Right kidney (tissue), 9 donors: ENCODE measurements around the gene PLEKHG1.

Experiments used
- DNase-seq: peaks from one replicate; pipeline ENCODE4 v3.0.0-alpha.2; 2016
- long read RNA-seq, 8 donors: transcript quantifications; one replicate each; lab custom pipeline, GENCODE V29; 2026

The PLEKHG1 gene
- long read RNA-seq, donor 1, partial matches to known transcripts: 11 of 11 reads
- long read RNA-seq, donor 1, other reads (novel, unspliced or antisense): 0 of 11 reads
- long read RNA-seq, donor 2: 0 reads
- long read RNA-seq, donor 3, partial matches to known transcripts: 13 of 13 reads
- long read RNA-seq, donor 3, other reads (novel, unspliced or antisense): 0 of 13 reads
- long read RNA-seq, donor 4: 0 reads
- long read RNA-seq, donor 5: 0 reads
- long read RNA-seq, donor 6, partial matches to known transcripts: 5 of 5 reads
- long read RNA-seq, donor 6, other reads (novel, unspliced or antisense): 0 of 5 reads
- long read RNA-seq, donor 7, partial matches to known transcripts: 12 of 13 reads
- long read RNA-seq, donor 7, other reads (novel, unspliced or antisense): 0 of 13 reads
- long read RNA-seq, donor 8, partial matches to known transcripts: 0 of 1 reads
- long read RNA-seq, donor 8, other reads (novel, unspliced or antisense): 0 of 1 reads

DNA sequence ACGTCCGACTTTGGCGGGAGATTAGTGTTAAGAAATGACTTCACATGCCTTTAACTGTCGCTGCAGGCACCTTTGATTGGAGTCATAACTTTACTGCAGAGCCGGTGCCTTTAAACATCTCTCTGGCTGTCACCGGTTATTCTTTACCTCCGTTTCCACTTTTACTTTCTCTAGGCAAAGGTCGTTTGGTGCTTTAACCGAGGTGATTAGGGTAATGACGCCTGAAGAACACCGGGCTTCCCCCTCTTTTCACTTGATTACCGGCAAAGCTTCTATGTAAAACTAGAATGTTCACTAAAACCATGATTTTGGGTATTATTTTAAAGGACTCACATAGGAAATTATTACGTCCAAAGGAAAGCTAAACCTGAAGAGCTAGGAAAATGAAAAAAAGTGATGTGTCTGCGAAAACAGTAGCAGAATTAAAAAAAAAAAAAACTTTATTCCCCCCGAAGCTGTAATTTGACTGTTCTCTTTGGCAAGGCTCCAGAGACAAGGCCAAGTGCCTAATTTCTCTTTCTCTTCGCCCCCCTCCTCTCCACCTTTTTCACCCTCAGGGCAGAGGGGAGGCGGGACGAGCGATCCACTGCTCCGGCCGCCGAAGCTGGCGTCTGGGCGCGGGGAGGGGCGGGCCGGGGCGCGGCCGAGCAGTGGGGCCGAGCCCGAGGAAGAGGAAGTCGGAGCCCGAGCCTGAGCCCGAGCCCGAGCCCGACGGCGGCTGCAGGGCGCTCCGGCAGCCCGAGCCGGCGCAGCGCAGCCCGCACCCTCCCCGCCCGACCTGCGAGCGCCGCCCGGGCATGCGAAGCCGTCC, at the start of gene PLEKHG1:
Gene PLEKHG1 (plus strand): TSS at position 687 of the 811 bp plus-strand sequence. CDS start 133,797 bp downstream, outside the sequence.
- DNase-seq: peak; percentile 86

DNA sequence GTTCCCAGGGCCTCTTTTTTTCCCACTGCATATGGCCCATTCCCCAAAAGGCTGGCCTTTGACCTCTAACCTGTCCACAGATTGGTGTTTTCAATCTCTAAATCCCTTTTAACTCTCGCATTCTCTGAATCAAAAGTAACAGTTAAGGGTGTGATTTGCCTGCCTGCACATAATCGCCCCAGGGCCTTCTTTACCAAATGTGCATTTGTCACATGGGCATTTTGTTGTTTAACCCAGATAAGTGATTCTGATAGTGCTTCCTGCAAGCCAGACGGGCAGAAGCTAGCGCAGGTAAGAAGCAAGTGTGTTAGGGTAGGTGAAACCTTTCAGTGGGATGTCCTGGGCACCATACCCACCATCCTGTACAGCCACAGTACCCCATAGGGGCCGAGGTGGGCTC, 49.4 kb upstream of the PLEKHG1 start:
- no peak for DNase-seq

DNA sequence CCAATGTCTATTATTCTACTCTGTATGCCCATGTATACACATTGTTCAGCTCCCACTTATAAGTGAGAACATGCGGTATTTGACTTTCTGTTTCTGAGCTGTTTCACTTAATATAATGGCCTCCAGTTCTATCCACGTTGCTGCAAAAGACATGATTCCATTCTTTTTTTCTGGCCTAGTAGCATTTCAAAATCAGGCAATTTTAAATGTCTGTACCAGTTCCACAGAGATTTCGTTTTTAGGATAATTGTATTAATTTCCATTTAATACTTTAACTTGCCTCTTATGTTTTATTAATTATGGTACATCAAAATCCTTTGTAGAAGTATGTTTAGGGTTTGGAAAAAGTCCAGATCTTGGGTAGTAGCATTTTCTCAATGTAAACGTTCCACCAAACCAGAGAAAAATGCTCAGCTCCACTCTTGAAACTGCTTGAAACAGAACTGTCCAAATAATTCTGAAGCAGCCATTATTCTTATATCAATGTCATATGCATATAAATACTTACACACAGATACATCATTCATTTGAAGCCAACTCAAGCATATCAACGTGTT, 42.6 kb upstream of the PLEKHG1 start:
- no peak for DNase-seq

DNA sequence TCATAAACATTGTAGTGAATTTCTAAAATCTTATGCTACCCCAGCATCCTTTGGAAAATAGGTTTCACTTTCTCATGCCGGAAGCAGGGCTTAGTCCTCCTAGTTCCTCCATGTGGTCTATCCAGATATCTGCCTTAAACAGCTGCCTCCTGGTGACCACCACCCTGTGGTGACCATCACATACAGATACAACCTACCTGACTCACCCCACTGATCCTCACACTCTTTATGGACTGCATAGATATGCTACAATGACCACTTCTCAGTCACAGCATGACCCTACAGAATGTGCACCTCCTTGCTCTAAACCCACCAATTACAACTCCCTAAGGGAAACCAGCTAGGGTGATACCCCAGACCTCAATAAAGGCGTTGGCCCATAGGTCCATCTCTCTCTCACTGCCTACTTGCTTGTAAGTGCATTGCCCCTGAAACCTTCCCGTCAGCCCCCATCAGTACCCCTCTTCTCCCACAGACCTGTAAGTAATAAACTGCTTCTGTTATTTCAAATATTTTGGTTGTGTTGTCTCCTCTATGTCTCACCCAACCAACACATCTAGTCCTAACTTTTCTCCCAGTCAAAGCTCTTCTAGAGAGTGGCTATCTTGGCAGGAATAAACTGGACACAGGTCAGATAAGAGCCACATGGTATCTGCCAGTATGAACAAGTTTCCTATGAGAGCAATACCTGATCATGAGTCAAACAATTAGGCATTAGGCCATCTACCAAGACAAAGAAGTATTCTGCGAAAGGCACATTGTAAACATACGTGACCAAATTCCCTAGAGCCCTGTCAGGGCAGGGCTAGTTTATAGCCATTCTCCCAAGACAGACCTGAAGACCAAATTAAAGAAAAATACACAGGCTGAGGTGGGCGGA, 39.4 kb upstream of the PLEKHG1 start:
- DNase-seq: no peak

DNA sequence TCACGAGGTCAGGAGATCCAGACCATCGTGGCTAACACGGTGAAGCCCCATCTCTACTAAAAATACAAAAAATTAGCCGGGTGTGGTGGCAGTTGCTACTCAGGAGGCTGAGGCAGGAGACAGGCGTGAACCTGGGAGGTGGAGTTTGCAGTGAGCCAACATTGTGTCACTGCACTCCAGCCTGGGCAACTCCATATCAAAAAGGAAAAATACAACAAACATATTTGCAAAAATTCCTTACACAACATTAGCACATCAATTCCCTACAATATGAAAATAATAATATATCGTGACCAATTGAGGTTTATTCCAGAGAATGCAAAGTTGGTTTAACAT, 38.8 kb upstream of the PLEKHG1 start:
- DNase-seq: no peak

DNA sequence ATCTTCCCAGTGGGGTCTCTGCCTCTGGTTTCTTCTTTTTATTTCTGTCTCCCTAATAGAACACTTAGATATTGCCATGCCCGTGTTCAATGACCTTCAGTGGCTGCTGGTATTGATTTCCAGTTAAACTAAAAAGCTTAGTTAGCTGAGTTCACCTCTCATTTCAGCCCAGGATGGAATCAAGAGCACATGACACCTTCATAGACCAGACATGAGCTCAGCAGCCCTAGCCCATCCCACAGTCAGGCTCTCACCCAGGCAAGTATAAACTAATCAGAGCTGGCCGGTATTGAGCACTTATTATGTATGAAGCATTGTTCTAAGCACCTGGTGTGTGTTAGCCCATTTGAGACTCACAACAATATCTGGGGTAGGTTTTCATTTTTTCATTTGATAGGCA, 33.7 kb upstream of the PLEKHG1 start:
- no peak for DNase-seq

DNA sequence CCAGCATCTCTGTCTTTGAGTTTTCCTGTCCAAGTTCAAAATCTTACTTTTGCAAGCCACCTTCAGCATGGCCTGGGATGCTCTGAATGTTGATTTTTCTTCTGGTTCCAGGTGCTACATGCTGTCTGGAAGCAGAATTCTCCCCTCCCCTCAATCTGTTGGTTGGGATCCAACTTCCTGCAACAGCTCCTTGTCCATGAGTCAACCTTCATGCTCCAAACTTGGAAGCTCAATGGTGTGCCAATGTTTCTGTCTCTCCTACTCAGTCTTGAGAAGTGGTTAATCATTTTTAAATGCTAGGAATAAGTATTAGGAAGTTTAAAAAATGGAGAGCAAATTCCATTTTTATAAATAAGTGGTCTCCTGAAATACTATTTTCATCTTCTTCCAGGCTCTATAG, 33.2 kb upstream of the PLEKHG1 start:
- no peak for DNase-seq

DNA sequence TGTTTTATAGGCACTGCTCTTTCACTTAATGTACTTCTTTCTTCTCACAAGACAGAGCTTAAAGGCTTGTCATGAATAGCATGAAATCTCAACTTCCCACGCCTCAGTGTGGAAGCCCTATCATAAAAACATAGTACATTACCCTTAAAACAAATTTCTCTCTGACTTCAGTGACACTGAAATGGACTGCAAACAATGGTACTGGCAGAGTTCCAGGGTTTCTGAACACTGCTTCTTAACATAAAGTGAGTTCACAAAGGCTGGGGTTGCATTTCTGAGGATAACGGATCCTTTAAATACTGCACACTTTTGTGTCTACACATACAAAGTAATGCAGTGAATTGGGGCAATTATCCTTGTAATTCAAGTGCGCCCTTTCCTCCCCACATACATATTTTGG, 32.3 kb upstream of the PLEKHG1 start:
- no peak for DNase-seq

DNA sequence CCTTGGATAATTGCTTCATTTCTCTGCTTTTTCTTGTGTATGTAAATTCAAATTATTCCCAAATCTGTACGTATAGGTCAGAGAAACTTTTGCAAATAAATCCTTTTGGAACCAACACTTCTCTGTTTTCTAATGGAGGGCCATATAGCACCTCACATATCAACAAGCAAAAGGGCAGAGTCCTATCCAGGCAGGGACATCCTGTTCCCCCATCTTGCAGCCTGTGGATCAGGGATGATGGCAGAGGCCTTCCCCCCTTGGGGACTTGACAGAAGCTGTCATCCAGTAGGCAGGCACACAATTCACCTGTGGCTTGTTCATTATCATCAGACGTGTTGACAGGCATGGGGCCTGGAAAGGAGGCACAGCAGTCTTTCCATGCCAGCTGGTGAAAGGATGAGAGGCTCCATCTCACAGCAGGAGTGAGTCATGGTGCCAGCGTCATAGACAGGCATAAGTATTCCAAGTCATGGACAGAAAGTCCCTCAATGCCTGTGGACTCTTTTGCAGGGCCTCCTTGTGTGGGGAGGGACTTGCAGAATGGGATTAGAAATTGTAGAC, 31.8 kb upstream of the PLEKHG1 start:
- no peak for DNase-seq

DNA sequence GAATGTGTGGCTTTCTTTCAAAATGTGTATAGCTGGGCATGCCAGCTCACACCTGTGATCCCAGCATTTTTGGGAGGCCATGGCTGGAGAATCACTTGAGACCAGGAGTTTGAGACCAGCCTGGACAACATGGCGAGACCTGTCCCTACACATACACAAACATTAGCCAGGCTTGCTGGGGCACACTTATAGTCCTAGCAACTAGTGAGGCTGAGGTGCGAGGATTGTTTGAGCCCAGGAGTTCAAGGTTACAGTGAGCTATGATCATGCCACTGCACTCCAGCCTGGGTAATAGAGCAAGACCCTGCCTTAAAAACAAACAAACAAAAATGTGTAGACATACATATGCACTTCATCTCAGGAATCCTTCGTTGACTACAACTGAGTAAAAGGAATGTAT, 31.1 kb upstream of the PLEKHG1 start:
- DNase-seq: no peak

DNA sequence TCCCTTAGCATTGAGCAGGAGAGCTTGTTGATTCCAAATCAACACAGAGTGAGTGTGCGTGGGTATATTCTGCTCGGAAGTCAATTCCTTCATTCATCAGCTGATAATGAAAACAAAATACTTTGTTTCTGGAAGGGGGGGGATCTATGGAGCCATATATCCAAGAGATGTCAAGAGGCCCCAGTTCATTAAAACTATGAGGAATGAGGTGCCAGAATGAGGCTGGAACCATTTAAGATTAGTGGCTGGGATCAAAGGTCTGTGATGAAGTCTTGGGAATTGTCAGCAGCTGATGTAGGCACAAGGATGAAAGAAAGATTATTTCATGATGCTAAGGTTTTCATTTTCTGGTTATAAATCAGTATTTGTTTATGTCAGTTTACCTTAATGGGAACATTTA, 30.5 kb upstream of the PLEKHG1 start:
- no peak for DNase-seq

DNA sequence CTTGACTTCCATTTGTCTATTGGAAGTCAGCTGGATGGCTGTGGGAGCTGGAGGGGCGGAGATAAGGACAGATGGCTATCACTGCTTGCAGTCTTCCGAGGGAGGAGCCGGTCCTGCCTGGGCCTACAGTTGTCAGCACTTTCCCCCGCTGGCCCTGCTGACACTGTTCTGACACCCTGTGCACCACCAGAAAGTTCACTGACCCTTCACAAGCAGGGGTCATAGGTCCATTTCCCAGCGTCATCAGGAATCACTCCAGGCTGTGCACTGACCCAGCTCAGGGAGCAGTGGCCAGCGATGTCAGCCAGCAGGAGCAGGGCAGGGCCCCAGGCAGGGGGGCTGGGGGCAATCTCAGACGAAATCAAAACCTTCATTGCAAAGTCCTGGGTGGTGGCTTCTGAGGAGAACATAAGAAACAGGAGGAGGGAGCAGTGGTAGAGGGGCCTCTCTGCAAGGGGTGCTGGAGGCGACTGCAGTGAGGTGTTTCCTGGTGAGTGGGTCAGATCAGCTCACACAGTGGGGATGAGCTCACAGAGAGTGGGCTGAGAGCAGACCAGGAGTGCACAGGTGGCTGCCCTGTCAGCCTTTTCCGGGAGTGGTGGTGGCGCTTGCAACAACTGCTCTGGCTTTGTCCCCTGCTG, 26.5 kb upstream of the PLEKHG1 start:
- DNase-seq: peak; percentile 60

DNA sequence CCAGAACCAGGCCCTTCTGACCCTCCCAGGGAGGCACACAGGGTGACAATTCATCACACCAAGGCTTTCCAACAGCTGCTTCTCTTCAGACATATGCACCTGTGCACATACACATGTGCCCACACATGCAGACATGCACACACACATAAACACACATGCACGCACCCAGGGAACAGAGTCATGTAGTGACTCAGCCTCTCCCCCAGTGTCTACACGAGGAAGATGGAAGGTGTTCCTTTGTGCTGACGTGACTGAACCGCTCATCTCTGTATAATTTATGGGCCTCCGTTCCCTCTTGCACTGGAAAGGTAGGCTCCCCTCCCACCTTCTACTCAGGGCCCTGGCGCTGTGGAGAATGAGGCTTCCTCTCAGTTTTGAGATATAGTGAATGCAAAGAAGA, 23.8 kb upstream of the PLEKHG1 start:
- DNase-seq: no peak

DNA sequence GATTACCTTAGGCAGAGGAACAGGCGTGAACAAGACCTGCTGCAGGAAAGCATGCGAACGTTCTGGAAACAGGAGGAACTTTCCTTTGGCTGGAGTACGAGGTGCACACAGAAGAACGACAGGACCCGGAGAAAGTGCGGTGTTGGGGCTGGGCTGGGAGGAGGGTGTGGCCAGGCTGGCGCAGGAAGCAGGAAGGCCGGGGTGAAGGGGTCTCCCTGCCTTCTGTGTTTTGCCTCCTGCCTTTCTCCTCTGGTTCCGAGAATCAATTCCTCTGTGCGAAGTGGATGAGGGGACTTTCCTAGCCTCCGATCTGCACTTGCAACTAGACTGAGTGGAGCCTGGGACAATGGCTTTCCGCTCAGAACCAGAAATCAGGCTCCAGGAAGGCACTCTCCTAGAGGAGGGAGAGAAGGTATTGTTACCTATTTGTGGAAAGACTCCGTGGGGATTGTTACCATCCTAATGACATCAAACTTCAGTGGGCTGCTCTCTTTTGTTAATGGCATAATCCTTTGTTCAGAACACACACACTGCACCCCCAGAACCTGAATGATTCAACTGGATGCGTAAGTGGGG, 22.9 kb upstream of the PLEKHG1 start:
- no peak for DNase-seq

DNA sequence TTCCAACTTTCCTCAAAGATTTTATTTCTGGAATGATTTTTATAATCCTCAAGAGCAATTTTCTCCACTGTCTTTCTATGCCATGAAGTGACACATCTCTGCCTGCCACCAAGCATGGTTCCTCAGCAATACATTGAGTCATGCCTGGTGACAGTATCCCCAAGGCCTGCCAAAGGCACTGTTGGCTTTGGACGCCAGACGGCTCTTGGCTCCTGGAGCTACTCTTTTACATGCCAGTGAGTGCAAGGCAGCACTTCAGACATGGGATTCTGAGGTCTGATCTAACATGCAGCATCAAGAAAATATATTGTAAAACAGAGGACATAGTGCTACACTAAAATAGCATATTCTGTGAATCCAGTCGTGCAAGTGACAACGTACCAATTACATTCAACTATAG, 20.1 kb upstream of the PLEKHG1 start:
- DNase-seq: no peak

DNA sequence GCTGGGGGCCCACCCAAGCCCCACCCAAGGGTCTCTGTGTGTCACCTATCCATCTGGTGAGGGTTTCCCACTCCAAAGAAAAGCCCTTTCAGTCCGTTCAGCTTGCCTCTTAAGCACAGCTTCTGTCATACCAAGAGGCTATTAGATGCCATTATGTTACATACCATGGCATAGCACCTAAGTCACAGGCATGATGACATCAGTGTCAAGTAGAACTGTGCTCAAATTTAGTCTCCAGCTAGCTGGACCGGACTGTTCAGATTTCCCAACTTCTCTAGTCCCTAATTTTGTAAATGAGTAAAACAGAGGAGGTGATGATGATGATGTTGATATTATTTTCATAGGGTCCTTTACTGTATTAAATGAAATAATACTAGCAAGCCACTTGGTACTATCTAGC, 19.2 kb upstream of the PLEKHG1 start:
- DNase-seq: no peak

DNA sequence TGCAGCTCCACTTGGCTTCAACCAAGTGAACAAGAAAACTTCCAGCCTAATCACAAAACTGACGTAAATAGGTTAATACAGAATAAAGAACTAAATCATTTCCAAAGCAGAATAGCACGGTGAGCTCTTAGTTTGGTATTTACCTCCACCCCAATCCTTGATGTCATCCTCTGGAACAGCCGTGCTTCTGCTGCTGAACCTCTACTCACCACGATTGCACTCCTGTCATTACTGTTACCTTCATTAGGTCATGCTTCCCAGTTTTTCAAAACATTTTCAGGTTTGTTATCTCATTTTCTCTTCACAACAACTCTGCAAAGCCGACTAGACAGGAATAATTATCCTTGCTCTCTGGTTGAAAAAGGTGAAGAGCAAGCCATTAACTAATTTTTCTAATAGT, 15.6 kb upstream of the PLEKHG1 start:
- DNase-seq: no peak

DNA sequence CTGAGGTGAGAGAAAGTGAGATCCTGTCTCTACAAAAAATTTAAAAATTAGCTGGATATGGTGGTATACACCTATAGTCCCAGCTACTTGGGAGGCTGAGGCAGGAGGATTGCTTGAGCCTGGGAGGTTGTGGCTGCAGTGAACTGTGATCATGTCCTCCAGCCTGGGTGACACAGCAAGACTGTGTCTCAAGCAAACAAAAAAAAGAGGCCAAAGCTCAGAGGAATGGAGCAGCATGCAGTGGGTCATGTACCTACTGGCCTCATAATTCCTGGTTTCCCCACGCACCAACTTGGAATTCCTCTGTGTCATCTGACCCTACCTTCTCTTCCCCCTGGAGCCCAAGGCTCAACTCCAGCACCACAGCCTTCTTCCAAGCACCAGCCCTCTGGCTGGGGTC, 15.1 kb upstream of the PLEKHG1 start:
- no peak for DNase-seq

DNA sequence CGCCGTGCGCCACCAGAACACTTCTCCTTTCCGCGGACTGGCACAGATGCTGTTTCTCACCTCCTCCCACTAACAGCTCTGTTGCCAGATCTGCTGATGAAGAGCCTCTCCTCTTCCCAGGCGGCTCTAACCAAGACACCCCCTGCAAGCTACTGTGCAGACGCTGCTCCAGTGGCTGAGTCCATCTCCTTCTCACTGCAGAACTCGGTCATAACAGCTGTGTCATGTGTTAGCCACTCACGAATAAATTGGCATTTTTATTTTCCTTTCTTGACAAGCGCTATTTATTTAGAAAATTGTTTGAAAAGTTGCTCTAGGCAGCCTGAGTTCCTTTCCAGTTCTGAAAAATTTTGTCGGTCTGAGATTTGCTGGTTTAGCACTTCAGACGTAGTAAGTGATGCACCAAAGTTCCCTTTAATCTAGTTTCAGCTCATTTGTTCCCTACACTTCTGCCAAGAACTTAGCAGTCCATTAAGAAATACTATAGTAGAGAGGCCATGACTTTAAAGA, 12.8 kb upstream of the PLEKHG1 start:
- no peak for DNase-seq

DNA sequence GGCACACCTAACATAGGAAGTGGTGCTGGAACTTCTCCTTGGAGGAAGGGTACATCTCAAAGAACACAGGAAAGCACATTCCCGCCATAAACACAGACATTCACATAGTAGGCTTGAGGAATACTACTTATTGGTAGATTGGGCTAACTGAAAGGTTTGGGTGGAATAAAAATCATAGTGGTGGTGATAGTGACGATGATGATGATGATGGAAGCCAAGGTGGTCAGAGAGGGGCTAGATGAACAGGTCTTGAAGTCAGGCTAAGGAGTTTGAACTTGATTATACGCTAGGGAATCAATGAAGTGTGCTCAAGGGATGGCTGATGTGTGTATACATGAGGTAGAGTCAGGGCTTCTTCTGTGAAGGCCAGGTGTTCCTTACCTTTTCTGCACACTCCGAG, 12.0 kb upstream of the PLEKHG1 start:
- DNase-seq: no peak
